GM12891 (cell line): ENCODE data around the gene NR5A1.

Experiments
- PAX5 ChIP-seq: IDR thresholded peaks from 2 replicates; pipeline ENCODE4 v1.6.1; 2011; ENCODE audit warnings: low read length, moderate library complexity, mild to moderate bottlenecking; ENCODE audit not compliant: insufficient read depth, severe bottlenecking
- POLR2A ChIP-seq: IDR thresholded peaks from 2 replicates; pipeline ENCODE4 v1.6.1; 2011; ENCODE audit warnings: low read depth, low read length, control low read depth
- POLR2AphosphoS5 ChIP-seq: IDR thresholded peaks from 2 replicates; pipeline ENCODE4 v1.6.1; 2011; ENCODE audit warnings: low read depth, low read length, control low read depth
- TAF1 ChIP-seq: IDR thresholded peaks from 2 replicates; pipeline ENCODE4 v1.6.1; 2011; ENCODE audit warnings: low read depth, low read length, control low read depth

- TF ChIP-seq POLR2A, result no peak
- no peak for TF ChIP-seq POLR2AphosphoS5
- no peak for TF ChIP-seq TAF1
- no peak for TF ChIP-seq PAX5
These were observed 69.1 kb downstream of the NR5A1 start for GRCh38 chr9:124438091-124438490.
